Measurements from ENCODE around the gene ACTL9. TPM values are rescaled to one million over a fixed set of nuclear protein-coding genes. Genes with fewer than 3 reads are reported as not detected.
"Not testable (repeated sequence)": the region's sequence is repeated elsewhere in the genome, so short reads cannot be mapped to it uniquely, and the experiment has no call there.

ACTL9 gene
- total RNA-seq: not detected

GRCh38 chr19:8698433-8699063 lies at the start of gene ACTL9:
TSS of gene ACTL9 (minus strand) at chr19:8698795. CDS start at chr19:8698701, 94 bp downstream.
- no peaks in the 10 kb centered on the region for H3K9me3 ChIP-seq (ENCODE audit: low read depth, low read length)
- peaks cover 25% of the 10 kb centered on the region for H3K4me1 ChIP-seq (ENCODE audit: insufficient read depth, low read length)
- H3K4me3 ChIP-seq (ENCODE audit: low read length): no peak within 1 kb of the TSS
- H3K27me3 ChIP-seq (ENCODE audit: insufficient read depth, low read length): no peaks in the 10 kb centered on the region

- H3K4me3 ChIP-seq (ENCODE audit: low read length); H3K4me1 ChIP-seq (ENCODE audit: insufficient read depth, low read length); H3K9me3 ChIP-seq (ENCODE audit: low read depth, low read length); H3K27me3 ChIP-seq (ENCODE audit: insufficient read depth, low read length): not testable (repeated sequence)
These were observed 40.9 kb upstream of the ACTL9 start for GRCh38 chr19:8739291-8740065.

GRCh38 chr19:8738377-8738776 lies 39.8 kb upstream of the ACTL9 start:
- Histone ChIP-seq H3K9me3 (ENCODE audit: low read depth, low read length) (no peaks in the 10 kb centered on the region), H3K27me3 (ENCODE audit: insufficient read depth, low read length) (no peaks in the 10 kb centered on the region), H3K4me3 (ENCODE audit: low read length) (no peak overlapping the region), H3K4me1 (ENCODE audit: insufficient read depth, low read length) (no peaks in the 10 kb centered on the region)

GRCh38 chr19:8731428-8732169 lies 33.0 kb upstream of the ACTL9 start:
- Histone ChIP-seq H3K4me1 (ENCODE audit: insufficient read depth, low read length) (no peaks in the 10 kb centered on the region), H3K4me3 (ENCODE audit: low read length) (no peak overlapping the region), H3K9me3 (ENCODE audit: low read depth, low read length) (no peaks in the 10 kb centered on the region), H3K27me3 (ENCODE audit: insufficient read depth, low read length) (no peaks in the 10 kb centered on the region)

GRCh38 chr19:8724276-8724675 lies 25.7 kb upstream of the ACTL9 start:
- no peaks in the 10 kb centered on the region for H3K27me3 ChIP-seq (ENCODE audit: insufficient read depth, low read length)

GRCh38 chr19:8722032-8722431 lies 23.4 kb upstream of the ACTL9 start:
- Histone ChIP-seq H3K27me3 (ENCODE audit: insufficient read depth, low read length) (no peaks in the 10 kb centered on the region), H3K4me1 (ENCODE audit: insufficient read depth, low read length) (no peaks in the 10 kb centered on the region)

More at GRCh38 chr19:8724276-8724675, 25.7 kb upstream of the ACTL9 start:
- Histone ChIP-seq H3K4me3 (ENCODE audit: low read length) (no peak overlapping the region), H3K9me3 (ENCODE audit: low read depth, low read length) (no peaks in the 10 kb centered on the region), H3K4me1 (ENCODE audit: insufficient read depth, low read length) (no peaks in the 10 kb centered on the region)

GRCh38 chr19:8721334-8721733 lies 22.7 kb upstream of the ACTL9 start, which contains the start of gene OR2Z1:
TSS of gene OR2Z1 (plus strand) at chr19:8721634. CDS start at chr19:8731029, 9,395 bp downstream.
- no peaks in the 10 kb centered on the region for H3K9me3 ChIP-seq (ENCODE audit: low read depth, low read length)
- no peaks in the 10 kb centered on the region for H3K27me3 ChIP-seq (ENCODE audit: insufficient read depth, low read length)
- H3K4me3 ChIP-seq (ENCODE audit: low read length): no peak within 1 kb of the TSS
- H3K4me1 ChIP-seq (ENCODE audit: insufficient read depth, low read length): no peaks in the 10 kb centered on the region

More at GRCh38 chr19:8722032-8722431, 23.4 kb upstream of the ACTL9 start:
- Histone ChIP-seq H3K4me3 (ENCODE audit: low read length) (no peak overlapping the region), H3K9me3 (ENCODE audit: low read depth, low read length) (no peaks in the 10 kb centered on the region)

GRCh38 chr19:8710337-8710736 lies 11.7 kb upstream of the ACTL9 start:
- not testable (repeated sequence) for H3K27me3 ChIP-seq (ENCODE audit: insufficient read depth, low read length); H3K4me1 ChIP-seq (ENCODE audit: insufficient read depth, low read length); H3K4me3 ChIP-seq (ENCODE audit: low read length)
- H3K9me3 ChIP-seq (ENCODE audit: low read depth, low read length): peaks cover 11% of the 10 kb centered on the region

- Histone ChIP-seq H3K4me3 (ENCODE audit: low read length) (no peak overlapping the region), H3K9me3 (ENCODE audit: low read depth, low read length) (no peaks in the 10 kb centered on the region), H3K27me3 (ENCODE audit: insufficient read depth, low read length) (no peaks in the 10 kb centered on the region), H3K4me1 (ENCODE audit: insufficient read depth, low read length) (peaks cover 33% of the 10 kb centered on the region)
These were observed 7.1 kb upstream of the ACTL9 start for GRCh38 chr19:8705742-8706141.

GRCh38 chr19:8705304-8705703 lies 6.7 kb upstream of the ACTL9 start:
- not testable (repeated sequence) for H3K27me3 ChIP-seq (ENCODE audit: insufficient read depth, low read length); H3K9me3 ChIP-seq (ENCODE audit: low read depth, low read length); H3K4me3 ChIP-seq (ENCODE audit: low read length)
- peaks cover 35% of the 10 kb centered on the region for H3K4me1 ChIP-seq (ENCODE audit: insufficient read depth, low read length)

GRCh38 chr19:8703223-8703622 lies 4.6 kb upstream of the ACTL9 start:
- Histone ChIP-seq H3K4me3 (ENCODE audit: low read length) (no peak overlapping the region), H3K4me1 (ENCODE audit: insufficient read depth, low read length) (peaks cover 35% of the 10 kb centered on the region), H3K27me3 (ENCODE audit: insufficient read depth, low read length) (no peaks in the 10 kb centered on the region)

GRCh38 chr19:8702350-8702749 lies 3.8 kb upstream of the ACTL9 start:
- Histone ChIP-seq H3K4me3 (ENCODE audit: low read length) (no peak overlapping the region), H3K4me1 (ENCODE audit: insufficient read depth, low read length) (peaks cover 35% of the 10 kb centered on the region), H3K27me3 (ENCODE audit: insufficient read depth, low read length) (no peaks in the 10 kb centered on the region), H3K9me3 (ENCODE audit: low read depth, low read length) (no peaks in the 10 kb centered on the region)

More at GRCh38 chr19:8703223-8703622, 4.6 kb upstream of the ACTL9 start:
- H3K9me3 ChIP-seq (ENCODE audit: low read depth, low read length): no peaks in the 10 kb centered on the region

- Histone ChIP-seq H3K4me1 (ENCODE audit: insufficient read depth, low read length) (peaks cover 34% of the 10 kb centered on the region), H3K4me3 (ENCODE audit: low read length) (no peak overlapping the region), H3K9me3 (ENCODE audit: low read depth, low read length) (no peaks in the 10 kb centered on the region), H3K27me3 (ENCODE audit: insufficient read depth, low read length) (no peaks in the 10 kb centered on the region)
These were observed 2.4 kb upstream of the ACTL9 start for GRCh38 chr19:8700956-8701355.

GRCh38 chr19:8699908-8700307 lies 1.3 kb upstream of the ACTL9 start:
- Histone ChIP-seq H3K4me3 (ENCODE audit: low read length) (no peak overlapping the region), H3K4me1 (ENCODE audit: insufficient read depth, low read length) (peaks cover 29% of the 10 kb centered on the region), H3K9me3 (ENCODE audit: low read depth, low read length) (no peaks in the 10 kb centered on the region), H3K27me3 (ENCODE audit: insufficient read depth, low read length) (no peaks in the 10 kb centered on the region)
